ENCODE results near the gene SPATA32.
"Not testable (repeated sequence)": the region's sequence is repeated elsewhere in the genome, so short reads cannot be mapped to it uniquely, and the experiment has no call there.

Gene SPATA32

DNA sequence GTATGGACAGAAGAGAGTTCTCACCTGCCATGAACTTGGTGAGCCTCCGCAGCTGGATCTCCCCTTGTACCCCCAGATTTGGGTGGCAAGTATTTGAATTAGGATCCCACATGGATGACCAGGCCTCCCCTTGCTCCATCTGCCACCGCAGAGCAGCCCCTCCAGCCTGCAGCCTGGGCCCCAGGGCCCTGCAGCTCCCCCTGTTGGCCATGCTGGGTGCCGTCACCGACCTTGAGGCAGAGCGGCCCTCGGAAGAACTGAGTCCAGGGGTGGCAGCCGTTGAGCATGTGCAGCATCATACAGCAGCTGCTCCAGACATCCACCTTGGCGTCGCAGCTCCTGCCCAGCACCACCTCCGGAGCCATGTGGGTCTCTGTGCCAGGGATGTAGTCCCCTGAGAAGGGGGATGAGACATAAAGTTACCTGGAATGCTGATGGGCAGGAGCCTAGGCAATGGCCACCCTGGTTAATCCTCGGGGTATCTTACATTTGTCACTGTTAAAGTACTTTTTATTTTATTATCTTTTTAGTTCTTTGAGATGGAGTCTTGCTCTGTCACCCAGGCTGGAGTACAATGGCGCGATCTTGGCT lies 9.0 kb upstream of the SPATA32 start:
- DNase-seq, result peak; percentile 6

GRCh38 chr17:45269912-45270311 lies 8.0 kb upstream of the SPATA32 start:
- DNase-seq, result no peak

- no peak for DNase-seq
Observed at GRCh38 chr17:45267436-45268055, 5.7 kb upstream of the SPATA32 start.

DNA sequence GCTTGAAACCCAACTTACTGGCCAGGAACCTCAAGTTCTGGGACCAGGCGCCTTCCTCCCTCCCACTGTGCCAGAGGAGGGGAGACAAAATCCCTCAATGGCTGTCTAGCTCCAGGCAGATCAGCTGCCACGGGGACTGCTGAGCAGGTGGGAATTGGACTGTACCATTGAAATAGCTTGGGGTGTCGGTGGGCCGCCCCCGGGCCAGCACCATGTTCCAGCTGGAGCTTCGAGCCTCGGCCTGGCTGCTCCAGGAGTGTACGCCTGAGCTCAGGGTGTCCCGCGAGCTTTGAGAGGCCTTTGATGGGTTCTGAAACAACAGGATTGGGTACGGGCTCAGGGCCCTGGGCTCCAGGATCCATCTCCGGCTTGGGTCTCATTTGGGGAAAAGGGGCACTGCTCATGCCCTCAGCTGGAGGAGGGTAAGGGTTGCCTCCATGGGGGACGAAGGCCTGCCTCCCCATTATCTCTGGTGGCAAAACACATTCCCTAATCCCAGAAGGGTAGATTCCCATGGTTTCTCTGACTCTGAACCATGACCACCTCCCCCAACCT lies 4.6 kb upstream of the SPATA32 start:
- no peak for DNase-seq

DNA sequence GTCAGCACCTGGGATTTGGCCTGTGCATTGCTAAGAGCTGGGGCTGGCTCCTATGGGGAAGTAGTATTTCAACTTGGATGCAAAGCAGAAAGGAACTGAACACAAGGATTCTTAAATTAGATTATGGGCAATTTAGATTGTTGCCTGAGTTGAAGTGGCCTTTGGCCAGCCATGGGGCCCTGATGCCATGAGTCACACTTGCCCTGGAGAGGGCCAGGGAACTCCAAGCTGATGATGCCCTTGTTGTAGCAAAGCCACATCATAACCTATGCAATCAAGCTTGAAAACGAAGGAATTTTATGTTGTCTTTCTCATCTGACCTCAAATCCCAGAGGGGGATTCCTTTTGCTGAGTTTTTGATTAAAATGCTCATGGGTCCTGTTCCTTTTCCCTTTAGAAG lies 3.9 kb upstream of the SPATA32 start:
- DNase-seq, result no peak

DNA sequence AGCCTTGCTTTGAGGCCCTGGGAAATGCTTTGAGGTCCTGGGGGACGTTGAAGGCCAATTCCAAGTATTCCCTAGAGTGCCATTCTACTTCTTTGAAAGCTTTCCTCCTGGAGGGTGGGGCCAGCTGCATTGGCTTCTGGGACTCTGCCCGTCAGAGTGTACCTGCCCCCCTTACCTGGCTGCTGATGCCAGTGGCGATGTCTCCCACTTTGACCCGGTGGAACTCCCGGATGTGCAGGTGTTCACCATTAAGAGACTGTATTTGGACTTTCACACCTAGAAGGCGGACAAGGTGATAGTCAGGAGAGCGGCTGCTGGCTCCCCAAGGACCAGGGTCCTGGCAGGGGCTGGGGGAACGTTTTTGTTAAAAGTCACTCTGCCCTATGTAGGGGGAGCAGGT lies 3.1 kb upstream of the SPATA32 start:
- DNase-seq, result no peak

DNA sequence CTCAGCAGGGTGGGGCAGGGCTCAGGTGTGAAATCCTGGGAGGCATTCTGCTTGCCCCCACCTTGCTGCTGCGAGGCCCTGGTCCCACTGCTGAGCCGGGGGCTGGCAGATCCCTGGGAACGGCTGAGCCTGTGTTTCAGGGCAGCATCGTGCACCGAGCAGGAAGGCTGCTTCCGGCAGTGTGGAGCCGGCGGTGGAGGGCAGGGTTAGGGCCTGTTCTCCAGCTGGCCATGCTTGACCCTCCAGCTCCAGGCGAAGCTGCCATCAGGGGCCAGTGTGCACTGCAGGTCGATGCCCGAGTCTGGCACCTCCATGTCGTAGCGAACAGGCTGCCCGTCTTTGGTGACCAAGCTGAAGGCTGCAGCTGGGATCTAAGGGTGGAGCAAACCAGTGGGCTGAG lies 2.5 kb upstream of the SPATA32 start:
- no peak for DNase-seq

DNA sequence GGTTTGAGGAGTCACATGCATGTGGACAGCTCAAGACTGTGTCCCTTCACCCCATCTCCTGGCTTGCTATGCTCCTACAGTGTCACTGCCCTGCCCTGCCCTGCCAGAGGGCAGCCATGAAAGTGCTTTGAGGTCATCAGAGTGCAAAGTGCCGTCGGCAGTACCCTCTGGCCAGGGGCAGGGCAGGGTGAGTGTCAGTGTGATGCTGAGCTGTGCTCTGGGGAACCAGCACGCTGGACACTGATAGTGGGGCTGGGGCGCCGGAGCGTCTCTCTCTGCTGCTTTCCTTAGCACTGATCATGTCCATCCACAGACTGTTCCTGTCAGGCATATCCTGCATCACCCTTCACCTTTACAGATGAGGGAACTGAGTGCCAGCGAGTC lies 1.6 kb upstream of the SPATA32 start:
- DNase-seq, result no peak

- no peak for DNase-seq
Observed at GRCh38 chr17:45262516-45263476, 902 bp upstream of the SPATA32 start.

DNA sequence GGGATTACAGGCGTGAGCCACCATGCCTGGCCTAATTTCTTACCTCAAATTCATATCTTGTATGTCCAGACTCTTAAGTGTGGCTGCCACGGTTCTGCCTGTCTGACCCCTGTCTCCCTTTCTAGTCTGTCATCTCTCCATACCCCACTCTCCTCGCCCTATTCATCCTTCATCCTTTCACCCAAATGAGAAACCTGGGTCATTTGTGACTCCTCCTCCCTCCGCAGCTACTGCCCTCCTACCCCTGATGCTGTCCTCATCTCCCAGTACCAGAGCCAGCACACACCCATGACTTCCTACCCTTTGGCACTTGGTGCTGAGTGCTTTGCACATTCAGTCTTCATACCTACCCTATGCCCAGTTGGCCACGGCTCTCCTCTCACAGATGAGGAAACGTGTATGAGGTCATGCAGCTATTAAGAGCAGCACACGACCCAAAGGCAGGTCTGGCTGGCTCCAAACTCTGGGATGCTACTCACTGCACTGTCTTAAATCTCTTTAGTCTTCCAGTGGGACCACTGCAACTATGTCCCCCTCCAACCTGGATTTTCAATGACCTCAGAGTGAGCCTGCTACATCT lies 1.6 kb downstream of the SPATA32 start:
- no peak for DNase-seq

DNA sequence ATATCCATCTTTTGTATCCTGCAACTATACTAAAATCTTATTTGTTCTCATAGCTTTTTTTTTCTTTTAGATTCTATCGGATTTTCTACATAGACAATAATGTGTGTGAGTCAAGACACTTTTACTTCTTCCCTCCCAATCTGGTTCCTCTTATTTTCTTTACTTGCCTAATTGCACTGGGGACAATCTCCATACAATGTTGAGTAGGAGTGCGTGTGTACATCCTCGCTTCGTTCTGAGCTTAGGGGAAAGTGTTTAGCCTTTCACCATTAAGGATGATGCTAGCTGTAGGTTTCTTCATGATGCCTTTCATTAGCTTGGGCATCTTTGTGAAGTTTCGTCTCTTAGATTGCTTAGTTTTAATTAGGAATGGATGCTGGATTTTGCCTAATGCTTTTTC lies 2.9 kb downstream of the SPATA32 start:
- no peak for DNase-seq

DNA sequence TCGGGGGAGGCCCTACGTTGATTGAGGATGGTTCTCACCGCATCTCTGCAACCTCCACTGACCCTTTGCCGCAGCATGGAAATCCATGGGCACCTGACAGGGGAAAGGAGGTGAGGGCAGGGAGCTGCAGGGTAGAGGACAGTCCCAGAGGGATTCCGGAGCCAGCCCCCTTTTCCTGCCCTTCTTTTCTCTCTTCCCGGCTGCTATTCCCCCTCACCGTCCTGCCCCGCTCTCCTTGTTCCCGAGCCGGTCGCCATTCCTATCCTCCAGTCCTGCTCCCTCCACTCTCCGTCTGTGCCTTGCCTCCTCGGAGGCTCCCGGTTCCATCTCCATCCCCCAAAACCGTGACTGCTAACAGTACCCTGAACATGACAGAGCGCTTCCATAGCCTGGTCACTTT lies 4.8 kb downstream of the SPATA32 start:
- no peak for DNase-seq

DNA sequence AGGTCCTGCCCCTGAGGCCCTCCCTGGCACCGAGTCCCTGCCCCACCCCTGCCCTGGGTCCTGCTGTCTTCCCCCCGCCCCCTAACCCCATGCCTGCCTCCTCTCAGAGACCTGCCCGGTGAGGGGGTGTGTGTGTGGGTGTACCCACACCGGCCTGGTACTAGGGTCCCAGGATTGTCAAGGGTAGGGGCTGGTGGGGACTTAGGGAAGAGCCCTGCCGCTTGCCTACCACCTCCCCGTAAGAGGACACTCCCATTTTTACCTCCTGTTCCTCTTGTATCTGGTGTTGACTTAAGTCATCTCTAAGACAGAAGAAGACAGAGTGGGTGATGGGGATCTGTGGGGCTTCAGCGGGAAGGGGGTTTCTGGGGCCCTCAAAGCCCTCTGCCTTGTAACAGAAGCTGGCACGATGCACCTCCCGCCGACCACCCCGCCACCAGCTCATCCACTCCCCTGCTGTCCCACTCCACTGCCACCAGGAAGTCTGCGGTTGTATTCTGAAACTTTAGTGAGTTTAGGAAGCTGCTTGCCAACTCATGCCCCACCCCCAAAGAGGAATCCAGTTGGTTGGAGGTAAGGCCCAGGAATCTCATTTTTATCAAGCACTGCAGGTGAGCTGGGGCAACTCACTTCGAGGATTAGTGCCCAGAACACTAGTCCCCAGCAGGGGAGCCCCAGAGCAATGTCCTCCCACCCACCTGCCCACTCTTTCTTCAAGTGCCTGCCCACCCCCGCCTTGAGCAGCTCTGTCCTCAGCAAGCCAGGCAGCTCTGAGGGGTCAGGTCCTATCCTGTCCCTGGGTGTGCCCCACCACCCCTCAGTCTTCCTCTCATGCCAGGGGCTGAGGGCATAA lies 5.6 kb downstream of the SPATA32 start:
- no peak for DNase-seq

DNA sequence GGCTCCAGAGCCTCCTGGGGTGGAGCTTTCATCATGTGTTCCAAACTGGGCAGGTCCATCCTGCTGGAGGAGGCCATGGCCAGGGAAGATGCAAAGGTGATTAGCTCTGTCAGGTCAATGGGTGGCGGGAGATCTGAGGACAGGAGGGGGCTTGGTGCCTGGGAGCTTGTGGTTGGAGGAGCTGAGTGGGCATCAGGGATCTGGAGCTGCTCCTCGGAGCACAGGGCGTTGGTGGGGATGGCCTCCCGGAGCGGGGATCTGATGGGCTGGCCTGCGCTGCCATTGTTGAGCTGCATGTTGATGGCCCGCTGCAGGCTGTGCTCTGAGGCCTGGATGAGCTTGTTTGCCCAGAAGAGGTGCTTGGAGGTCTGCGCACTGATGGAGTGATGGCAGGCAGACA lies 6.5 kb downstream of the SPATA32 start:
- DNase-seq, result no peak

DNA sequence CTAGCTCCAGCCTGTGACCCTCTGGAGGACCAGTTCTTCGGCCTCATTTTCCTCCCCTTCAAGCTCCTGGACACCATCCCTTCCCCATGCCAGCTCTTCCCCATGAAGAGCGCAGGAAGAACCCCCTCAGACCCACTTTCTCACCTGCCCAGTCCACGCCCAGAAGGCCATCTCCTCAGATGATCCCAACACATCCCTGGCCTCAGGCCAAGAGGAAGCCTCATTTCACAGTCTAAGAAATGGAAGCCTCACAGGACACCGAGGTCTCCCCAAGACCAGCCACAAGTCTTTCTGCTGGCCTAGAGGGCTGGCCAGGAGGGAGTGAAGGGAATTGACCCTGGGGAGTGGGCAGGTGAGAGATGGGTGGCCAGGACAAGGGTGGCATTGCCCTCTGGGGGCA lies 8.0 kb downstream of the SPATA32 start:
- no peak for DNase-seq

DNA sequence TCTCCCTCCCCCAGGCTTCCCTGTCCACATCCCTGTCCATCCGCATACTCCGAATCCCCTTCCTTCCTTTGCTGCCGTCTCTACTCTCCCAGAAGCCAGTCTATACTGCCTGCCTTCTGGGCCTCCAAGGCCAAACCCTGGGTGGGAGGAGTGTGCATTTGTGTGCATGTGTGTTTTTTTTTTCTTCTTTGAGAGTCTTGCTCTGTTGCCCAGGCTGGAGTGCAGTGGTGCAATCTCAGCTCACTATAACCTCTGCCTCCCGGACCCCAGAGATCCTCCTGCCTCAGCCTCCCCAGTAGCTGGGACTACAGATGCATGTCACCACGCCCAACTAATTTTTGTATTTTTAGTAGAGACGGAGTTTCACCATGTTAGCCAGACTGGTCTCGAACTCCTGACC lies 8.7 kb downstream of the SPATA32 start:
- DNase-seq, result not testable (repeated sequence)

DNA sequence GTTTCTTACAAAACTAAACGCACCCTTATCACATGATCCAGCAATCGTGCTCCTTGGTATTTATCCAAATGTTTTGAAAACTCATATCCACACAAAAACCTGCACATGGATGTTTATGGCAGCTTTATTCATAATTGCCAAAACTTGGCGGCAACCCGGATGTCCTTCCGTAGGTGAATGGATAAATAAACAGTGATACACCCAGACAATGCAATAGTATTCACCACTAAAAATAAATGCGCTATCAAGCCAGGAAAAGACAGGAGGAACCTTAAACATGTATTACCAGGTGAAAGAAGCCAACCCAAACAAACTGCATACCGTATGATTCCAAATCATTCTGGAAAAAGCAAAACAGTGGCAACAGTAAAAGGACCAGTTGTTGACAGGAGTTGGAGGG lies 10.0 kb downstream of the SPATA32 start:
- DNase-seq, result no peak

- peak; percentile 29 for DNase-seq
Observed at GRCh38 chr17:45248132-45248957, 13.5 kb downstream of the SPATA32 start.

DNA sequence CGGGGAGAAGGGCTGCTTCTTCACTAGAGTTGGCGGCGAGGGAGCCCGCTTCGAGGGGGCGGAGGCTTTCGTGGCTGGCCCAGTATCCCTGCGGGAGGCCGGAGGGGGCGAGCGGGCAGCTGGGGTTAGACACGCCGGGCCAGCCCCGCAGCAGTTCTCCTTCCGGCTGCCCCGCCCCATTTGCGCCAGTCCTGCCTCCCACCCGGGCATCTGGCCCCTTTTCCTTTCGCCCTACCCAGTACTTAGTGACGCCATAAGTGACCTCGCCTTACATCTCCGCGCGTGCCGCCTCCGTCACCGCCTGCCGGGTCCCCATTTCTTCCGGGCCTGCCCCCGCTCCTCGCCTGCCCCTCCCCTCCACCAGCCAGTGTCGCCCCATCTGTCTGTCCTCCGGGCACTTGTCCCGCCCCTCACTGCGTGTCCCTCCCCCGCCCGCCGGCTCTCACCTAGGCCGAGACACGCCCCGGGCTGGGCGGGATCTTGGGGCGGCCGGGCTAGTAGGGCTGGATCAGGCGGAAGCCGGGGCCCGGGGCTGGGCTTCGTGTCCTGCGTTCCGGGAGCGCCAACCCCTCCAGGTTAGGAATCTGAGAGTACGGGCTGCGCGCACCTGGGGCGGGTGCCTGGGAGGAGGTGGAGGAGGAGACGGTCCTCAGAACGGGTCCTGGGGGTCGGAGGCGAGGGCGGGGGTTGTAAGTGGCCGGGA lies 14.3 kb downstream of the SPATA32 start:
- DNase-seq, result peak; percentile 94

- DNase-seq, result no peak
Observed at GRCh38 chr17:45246861-45247428, 14.9 kb downstream of the SPATA32 start.
